Non-pigmented ciliary epithelial cell (primary cell): ENCODE data around the gene MSL3.

Experiments
- DNase-seq: peaks from one replicate; pipeline ENCODE4 v3.0.0-alpha.2; 2010; ENCODE audit warnings: low read depth

The MSL3 gene

GRCh38 chrX:11759172-11759460, 1.1 kb downstream of the MSL3 start:
- DNase-seq = no peak

GRCh38 chrX:11759461-11760311, 1.6 kb downstream of the MSL3 start:
- DNase-seq = peak; percentile 74

- no peak for DNase-seq
These were observed 2.9 kb downstream of the MSL3 start for GRCh38 chrX:11760958-11761357.

DNA sequence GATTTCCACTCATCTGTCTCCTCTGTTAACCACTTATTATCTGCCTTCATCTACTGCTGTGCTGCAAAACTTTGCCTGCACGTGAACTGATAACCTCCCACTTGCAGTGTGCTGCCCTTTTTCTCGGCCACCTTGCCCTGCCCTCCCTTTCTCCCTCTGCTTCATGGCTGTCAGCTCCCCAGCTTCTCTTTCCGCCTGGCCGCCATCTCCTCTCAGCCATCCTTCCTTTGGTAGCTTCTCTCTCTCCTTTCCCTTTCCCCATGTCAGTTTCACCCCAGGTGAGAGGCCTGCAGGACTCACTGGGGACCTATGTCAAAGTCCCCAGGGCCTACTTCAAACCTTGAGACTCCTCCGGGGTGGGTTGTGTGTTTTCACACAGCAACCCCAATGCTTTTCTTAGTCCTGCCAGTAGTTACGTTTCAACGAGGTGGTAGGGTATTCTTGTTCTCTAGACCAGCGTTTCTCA, 6.6 kb downstream of the MSL3 start:
- no peak for DNase-seq

DNA sequence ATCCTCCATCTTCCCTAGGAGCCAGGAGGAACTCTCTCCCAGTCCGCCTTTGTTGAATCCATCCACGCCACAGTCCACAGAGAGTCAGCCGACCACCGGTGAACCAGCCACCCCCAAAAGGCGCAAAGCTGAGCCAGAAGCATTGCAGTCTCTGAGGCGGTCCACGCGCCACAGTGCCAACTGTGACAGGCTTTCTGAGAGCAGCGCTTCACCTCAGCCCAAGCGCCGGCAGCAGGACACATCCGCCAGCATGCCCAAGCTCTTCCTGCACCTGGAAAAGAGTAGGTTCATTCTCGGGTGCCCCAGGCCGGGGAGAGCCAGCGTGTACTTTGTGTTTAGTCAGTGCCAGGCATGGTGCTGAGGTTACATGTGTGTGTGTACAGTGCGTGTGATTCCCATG, 7.4 kb downstream of the MSL3 start:
- DNase-seq = no peak

DNA sequence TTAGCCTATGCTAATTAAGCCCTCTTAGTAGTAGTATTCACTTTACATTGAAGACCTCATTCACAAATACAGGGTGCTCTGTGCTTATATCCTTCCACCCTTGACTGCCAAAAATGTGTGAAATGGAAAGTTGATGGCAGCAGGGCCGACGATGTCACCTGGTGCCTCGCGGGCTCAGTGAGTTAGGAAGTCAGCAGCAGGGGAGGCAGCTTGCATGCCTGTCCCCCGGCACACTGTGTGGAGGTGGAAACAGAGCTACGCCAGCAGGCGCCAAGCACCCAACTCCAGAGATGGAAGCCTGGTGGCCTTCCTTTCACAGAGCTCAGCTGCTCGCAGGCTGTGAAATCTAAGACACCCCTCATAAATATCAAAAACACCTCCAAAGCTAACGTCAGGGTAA, 8.4 kb downstream of the MSL3 start:
- DNase-seq = no peak

- no peak for DNase-seq
These were observed 10.0 kb downstream of the MSL3 start for GRCh38 chrX:11768039-11768438.

DNA sequence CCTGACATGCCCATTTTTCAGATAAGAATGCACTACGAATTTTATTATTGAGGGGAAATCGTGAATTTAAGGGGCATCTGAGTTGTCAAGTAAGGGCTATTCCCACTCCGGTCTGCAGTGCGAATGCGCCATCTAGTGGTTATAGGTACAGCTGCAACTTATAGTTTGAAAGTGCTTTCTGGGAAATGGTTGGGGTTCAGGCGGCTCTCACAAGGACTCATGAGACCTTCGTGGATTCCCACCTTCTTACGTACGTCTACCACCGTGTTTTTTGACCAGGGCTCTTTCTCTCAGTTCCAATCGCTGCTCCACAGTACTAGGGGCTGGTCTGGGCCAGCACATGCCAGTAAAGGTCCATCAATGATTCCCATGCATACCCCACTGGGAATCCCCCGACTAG, 12.3 kb downstream of the MSL3 start:
- no peak for DNase-seq

DNA sequence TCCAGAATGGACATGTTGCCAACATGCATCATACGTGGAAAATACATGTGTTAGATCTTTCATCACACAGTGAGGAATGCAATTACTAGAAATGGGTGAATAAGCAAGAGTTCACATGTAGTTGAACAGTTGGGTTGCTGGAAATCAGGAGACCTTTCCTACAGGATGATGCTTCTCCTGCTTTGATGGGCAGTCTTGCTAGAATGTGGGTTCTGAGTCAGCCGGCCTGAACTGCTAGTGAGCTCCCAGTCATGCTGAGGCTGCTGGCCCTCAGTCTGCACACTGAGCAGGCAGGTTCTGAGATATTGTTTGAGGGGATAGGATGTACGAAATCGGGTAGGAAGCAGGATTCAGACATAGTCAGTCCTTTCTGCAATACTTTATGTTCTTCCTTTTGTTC, 20.2 kb downstream of the MSL3 start:
- no peak for DNase-seq

GRCh38 chrX:11781133-11781532, 23.1 kb downstream of the MSL3 start:
- no peak for DNase-seq

GRCh38 chrX:11781734-11782370, 23.8 kb downstream of the MSL3 start:
- DNase-seq = no peak

GRCh38 chrX:11784543-11784942, 26.5 kb downstream of the MSL3 start:
- DNase-seq = no peak

DNA sequence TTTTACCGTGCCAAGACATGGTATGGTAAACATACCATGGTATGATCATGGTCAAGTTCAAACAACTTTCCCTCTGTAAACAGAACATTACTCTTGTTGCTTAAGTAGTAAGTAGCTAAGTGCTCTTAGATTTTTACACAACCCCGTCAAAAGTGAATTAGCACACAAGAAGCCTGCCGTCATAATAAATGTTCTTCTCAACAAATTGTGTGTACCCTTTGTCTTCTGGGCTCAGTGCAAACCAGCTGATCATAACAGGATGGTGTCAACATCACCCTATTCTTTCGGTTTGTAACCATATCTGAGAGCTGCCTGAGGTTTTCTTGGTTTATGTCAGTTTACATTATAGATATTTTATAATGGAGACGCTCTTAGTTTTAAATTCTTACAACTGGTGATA, 28.8 kb downstream of the MSL3 start:
- DNase-seq = no peak

DNA sequence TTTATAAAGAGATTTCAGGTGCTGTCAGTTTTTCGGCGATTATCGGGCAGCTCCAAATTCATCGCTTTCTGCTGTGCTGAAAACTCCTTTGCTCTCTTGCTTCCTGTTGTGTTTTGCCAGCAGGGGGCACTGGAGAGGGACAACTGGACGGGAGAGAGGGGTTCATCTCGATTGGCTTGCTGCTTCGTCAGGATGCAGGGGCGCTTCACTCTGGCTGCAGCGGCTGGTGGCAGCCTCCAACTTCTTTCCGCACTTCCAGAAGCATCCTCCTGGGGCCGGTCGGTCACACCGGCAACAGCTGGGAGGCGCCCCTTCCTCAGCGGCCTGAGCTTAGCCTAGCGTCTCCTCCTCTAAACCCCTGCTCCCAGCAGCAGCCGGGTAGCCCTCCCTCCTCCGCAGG, 29.5 kb downstream of the MSL3 start:
- DNase-seq = peak; percentile 37

- no peak for DNase-seq
These were observed 31.8 kb downstream of the MSL3 start for GRCh38 chrX:11789809-11790208.

DNA sequence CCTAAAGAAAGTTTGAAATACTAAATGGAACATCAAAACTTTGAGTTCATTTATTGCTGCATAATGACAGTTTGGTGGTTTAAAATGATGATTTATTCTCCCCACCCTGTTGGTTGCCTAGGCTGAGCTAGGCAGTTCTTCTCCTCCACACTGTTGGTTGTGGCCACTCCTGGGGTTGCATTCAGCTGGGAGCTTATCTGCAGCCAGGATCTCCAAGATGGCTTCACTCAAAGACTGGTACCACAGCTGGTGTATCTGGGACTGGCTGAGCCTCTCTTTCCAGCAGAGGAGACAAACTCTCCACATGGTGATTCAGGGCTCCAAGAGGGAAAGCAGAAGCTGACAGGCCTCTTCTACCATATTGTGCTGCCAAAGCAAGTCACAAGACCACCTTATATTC, 33.1 kb downstream of the MSL3 start:
- DNase-seq = no peak

DNA sequence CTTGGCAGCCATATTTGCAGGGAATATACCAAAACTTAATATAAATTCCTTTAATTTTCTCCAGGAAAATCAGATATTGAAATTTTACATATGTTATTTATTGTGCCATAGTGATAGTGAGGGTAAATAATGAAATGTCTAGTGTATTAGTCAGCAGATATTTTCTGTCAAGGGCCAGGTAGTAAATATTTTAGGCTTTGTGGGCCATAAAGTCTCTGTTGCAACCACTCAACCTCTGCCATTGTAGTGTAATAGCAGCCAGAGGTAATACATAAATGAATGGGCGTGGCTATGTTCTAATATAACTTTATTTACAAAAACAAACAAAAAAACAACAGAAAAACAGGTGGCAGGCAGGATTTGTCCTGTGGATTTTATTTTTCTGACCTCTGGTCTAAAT, 33.5 kb downstream of the MSL3 start:
- DNase-seq = no peak

DNA sequence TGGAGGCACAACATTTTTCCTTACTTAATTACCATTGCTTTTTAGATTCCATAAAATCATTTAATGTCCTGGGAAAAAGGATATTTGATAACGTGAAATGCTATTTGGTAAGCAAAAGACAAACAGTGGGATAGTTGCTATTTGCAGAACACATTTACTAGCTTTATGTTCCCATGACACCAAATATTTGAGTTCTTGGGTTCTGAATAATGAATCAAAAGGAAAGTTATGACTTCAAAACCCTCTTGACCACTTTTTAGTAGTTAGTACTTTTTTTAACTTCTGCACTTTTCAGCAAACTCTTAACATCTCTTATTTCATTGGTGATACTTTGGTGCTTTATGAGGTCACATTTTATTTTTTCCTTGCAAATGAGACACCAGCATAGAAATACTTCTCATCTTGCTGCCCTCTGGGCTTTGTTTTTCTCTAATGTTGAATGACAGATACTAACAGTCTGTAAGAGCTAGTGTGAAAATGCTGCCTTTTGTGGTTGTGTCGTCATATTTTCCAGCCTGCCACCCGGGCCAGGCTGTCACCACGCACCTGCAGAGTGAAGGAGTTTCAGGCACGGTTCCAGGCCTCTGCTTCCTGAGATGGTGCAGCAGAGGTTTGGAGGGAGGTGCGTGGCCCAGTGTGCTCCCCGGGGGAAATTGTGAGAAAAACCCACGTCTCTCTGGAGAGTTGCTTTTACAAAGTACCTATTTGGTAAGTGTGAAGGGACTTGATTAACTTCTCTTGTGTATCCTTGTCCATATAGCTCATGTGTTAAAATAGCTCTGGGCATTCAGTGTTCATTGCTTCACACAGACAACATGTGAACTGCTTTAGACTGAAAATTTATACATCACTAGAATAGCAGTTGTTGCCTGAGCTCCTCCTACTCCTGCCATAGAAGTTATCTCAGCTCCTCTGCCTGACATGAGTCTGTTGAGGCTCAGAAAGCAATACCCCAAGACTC, 34.7 kb downstream of the MSL3 start:
- DNase-seq = no peak

- no peak for DNase-seq
These were observed 35.7 kb downstream of the MSL3 start for GRCh38 chrX:11793734-11794133.

DNA sequence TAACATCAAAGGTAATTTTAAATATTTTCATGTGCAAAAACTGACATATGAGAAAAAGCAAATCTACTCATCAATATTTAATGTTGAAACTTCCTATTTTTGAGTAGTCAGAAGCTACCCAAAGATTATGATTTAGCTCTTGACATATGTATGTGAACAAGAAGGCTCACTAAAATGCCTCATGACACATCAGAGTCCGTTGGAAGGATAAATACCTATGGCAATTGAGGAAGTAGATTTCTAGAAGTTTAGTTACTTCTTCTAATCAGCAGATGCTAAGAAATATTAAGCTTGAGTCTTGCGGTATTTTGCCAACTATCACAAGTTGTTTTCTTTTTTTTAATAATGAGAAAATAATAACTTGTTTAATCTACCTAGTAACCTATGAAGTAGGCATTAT, 55.3 kb downstream of the MSL3 start:
- no peak for DNase-seq
